ENCODE data around the gene RMRP. TPM values are rescaled to one million over a fixed set of nuclear protein-coding genes. Genes with fewer than 3 reads are reported as not detected.

Gene RMRP
- total and polyA plus RNA-seq, 2 of the 4 experiments (the other 2 are of a cell fraction): 39.7 to 13,690 TPM

- H3K4me1 ChIP-seq (ENCODE audit: control insufficient read depth, insufficient read depth, low read length): peaks cover 5% of the 10 kb centered on the region; the same call in 1 of the 2 replicates
- no peak overlapping the region for H3K4ac ChIP-seq (ENCODE audit: low read depth, low read length)
- H3K18ac ChIP-seq (ENCODE audit: low read depth, low read length): no peak overlapping the region
- DNase-seq (no peak), ATAC-seq (ENCODE audit: low read depth) (no peak)
- no peak overlapping the region for H2BK120ac ChIP-seq (ENCODE audit: low read depth, low read length)
- POLR2A ChIA-PET (ENCODE audit: unreplicated experiment): no interaction called here
- H3K4me3 ChIP-seq (ENCODE audit: insufficient read depth, low read depth, low read length): no peak overlapping the region
- H4K8ac ChIP-seq (ENCODE audit: low read depth in 2 of 2, low read length in 2 of 2): no peak overlapping the region
- peaks cover 22% of the 10 kb centered on the region for H4K20me1 ChIP-seq (ENCODE audit: insufficient read depth, low read length)
- intact Hi-C loops (cut with micrococcal nuclease) (no loop called here), dilution Hi-C loops (cut with HindIII; ENCODE audit: low sequenced_read_pairs, unreplicated experiment) (no loop called here), in situ Hi-C loops (cut with MboI; ENCODE audit: low sequenced_read_pairs) (no loop called here)
- no peak overlapping the region for H3K14ac ChIP-seq (replicated peaks; ENCODE audit: low read depth, low read length)
- 100% methylated on average over 4 of the region's 5 CpGs; no CpG with 5 or more reads in 1 of the 2 experiments for WGBS, 2 experiments (ENCODE audit: extremely low coverage in 2 of 2, insufficient read length in 1 of 2)
- CTCF ChIA-PET: no interaction called here
- H3K9ac ChIP-seq (ENCODE audit: low read depth, low read length): no peak overlapping the region
- no TSS peak for BruUV-seq (replicated peaks)
- peaks cover 69% of the 10 kb centered on the region for H3K36me3 ChIP-seq (ENCODE audit: control insufficient read depth, insufficient read depth, low read length)
- H3K27ac ChIP-seq (ENCODE audit: insufficient read depth, low read length): no peak overlapping the region
- H3K27me3 ChIP-seq (ENCODE audit: control insufficient read depth, insufficient read depth, low read length): no peaks in the 10 kb centered on the region
- no peak overlapping the region for H2AK9ac ChIP-seq (replicated peaks; ENCODE audit: low read depth, low read length, poor library complexity)
- H3K56ac ChIP-seq (ENCODE audit: extremely low read depth, insufficient read depth, low read length): no peak overlapping the region
- H3K23ac ChIP-seq (ENCODE audit: low read depth, low read length): no peak overlapping the region
- no peak overlapping the region for H4K5ac ChIP-seq (ENCODE audit: low read depth, low read length)
- no peak overlapping the region for H2AK5ac ChIP-seq (ENCODE audit: low read depth, low read length)
- no peak overlapping the region for H2BK20ac ChIP-seq (ENCODE audit: low read depth, low read length)
- H3K9me1 ChIP-seq (ENCODE audit: insufficient read depth, low read length): peaks cover 10% of the 10 kb centered on the region
- no peak overlapping the region for H2BK15ac ChIP-seq (ENCODE audit: low read depth, low read length)
- H2BK5ac ChIP-seq (ENCODE audit: low read depth, low read length, poor library complexity, severe bottlenecking): no peak overlapping the region
- TF ChIP-seq BHLHE40 (IDR thresholded peaks at IDR 0.05; ENCODE audit: low read depth, low read length) (no peak), ELK1 (IDR thresholded peaks at IDR 0.05; ENCODE audit: borderline replicate concordance, low read depth, low read length) (no peak), FOS (IDR thresholded peaks at IDR 0.05; ENCODE audit: low read depth, low read length) (no peak), NFE2L2 (IDR thresholded peaks at IDR 0.05; ENCODE audit: low read depth, low read length) (no peak), CEBPB (IDR thresholded peaks at IDR 0.05; ENCODE audit: low read depth, low read length) (no peak), SMC3 (IDR thresholded peaks at IDR 0.05; ENCODE audit: low read depth, low read length) (no peak), MAFK (IDR thresholded peaks at IDR 0.05; ENCODE audit: low read depth, low read length) (no peak), MXI1 (IDR thresholded peaks at IDR 0.05; ENCODE audit: borderline replicate concordance, low read depth, low read length) (no peak), RCOR1 (IDR thresholded peaks at IDR 0.05; ENCODE audit: insufficient replicate concordance, low read length) (no peak), CHD1 (IDR thresholded peaks at IDR 0.05; ENCODE audit: low read depth, low read length) (no peak), POLR2A (IDR thresholded peaks at IDR 0.05; ENCODE audit: low read depth, low read length) (no peak), USF2 (IDR thresholded peaks at IDR 0.05; ENCODE audit: low read depth, low read length) (no peak), RFX5 (IDR thresholded peaks at IDR 0.05; ENCODE audit: low read depth, low read length) (no peak), RAD21 (IDR thresholded peaks at IDR 0.05; ENCODE audit: low read length) (no peak), MAZ (IDR thresholded peaks at IDR 0.05; ENCODE audit: borderline replicate concordance, low read depth, low read length) (no peak)
- TF ChIP-seq, protein P1, sequence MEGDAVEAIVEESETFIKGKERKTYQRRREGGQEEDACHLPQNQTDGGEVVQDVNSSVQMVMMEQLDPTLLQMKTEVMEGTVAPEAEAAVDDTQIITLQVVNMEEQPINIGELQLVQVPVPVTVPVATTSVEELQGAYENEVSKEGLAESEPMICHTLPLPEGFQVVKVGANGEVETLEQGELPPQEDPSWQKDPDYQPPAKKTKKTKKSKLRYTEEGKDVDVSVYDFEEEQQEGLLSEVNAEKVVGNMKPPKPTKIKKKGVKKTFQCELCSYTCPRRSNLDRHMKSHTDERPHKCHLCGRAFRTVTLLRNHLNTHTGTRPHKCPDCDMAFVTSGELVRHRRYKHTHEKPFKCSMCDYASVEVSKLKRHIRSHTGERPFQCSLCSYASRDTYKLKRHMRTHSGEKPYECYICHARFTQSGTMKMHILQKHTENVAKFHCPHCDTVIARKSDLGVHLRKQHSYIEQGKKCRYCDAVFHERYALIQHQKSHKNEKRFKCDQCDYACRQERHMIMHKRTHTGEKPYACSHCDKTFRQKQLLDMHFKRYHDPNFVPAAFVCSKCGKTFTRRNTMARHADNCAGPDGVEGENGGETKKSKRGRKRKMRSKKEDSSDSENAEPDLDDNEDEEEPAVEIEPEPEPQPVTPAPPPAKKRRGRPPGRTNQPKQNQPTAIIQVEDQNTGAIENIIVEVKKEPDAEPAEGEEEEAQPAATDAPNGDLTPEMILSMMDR (conservative IDR thresholded peaks at IDR 0.05; ENCODE audit: low read depth, low read length): no peak
- no peak overlapping the region for H2AFZ ChIP-seq (replicated peaks; ENCODE audit: low read length, poor library complexity)
- H3K79me1 ChIP-seq (ENCODE audit: low read depth in 1 of 2, low read length in 2 of 2): peaks cover 21 to 53% of the 10 kb centered on the region in 2 experiments
- H3K4me2 ChIP-seq (ENCODE audit: low read depth, low read length): no peak overlapping the region
- no peak overlapping the region for H4K91ac ChIP-seq (ENCODE audit: insufficient read depth, low read depth, low read length)
- H3K9me3 ChIP-seq (ENCODE audit: control insufficient read depth, insufficient read depth, low read length): no peaks in the 10 kb centered on the region
Measured at GRCh38 chr9:35698231-35698630, 40.4 kb upstream of the RMRP start.
